Erythroblast (primary cell): ENCODE measurements around the gene FREM2.

Experiments used
- GATA1 ChIP-seq: IDR thresholded peaks from 2 replicates; pipeline ENCODE4 v1.6.1; 2011; ENCODE audit warnings: low read depth, mild to moderate bottlenecking, control low read depth, low read length, moderate library complexity
- POLR2A ChIP-seq: IDR thresholded peaks from 2 replicates; pipeline ENCODE4 v1.6.1; 2011; ENCODE audit warnings: mild to moderate bottlenecking, low read length

GRCh38 chr13:38922170-38922569 is 235.3 kb downstream of the FREM2 start:
- TF ChIP-seq POLR2A (no peak), GATA1 (no peak)
